ENCODE results near the gene LDHB. TPM values are rescaled to one million over a fixed set of nuclear protein-coding genes. Genes with fewer than 3 reads are reported as not detected.

Gene LDHB
- total RNA-seq = 627 and 636 TPM in 2 replicates
- long read RNA-seq, transcript LDHB-201 (8 exons, 1,303 nt) = major isoform, 3,682 of 3,736 reads
- long read RNA-seq, transcript LDHB-210 (2 exons, 544 nt) = minor isoform, 9 of 3,736 reads
- long read RNA-seq, partial matches to known transcripts = 25 of 3,736 reads
- long read RNA-seq, other reads (novel, unspliced or antisense) = 16 of 3,736 reads

DNA sequence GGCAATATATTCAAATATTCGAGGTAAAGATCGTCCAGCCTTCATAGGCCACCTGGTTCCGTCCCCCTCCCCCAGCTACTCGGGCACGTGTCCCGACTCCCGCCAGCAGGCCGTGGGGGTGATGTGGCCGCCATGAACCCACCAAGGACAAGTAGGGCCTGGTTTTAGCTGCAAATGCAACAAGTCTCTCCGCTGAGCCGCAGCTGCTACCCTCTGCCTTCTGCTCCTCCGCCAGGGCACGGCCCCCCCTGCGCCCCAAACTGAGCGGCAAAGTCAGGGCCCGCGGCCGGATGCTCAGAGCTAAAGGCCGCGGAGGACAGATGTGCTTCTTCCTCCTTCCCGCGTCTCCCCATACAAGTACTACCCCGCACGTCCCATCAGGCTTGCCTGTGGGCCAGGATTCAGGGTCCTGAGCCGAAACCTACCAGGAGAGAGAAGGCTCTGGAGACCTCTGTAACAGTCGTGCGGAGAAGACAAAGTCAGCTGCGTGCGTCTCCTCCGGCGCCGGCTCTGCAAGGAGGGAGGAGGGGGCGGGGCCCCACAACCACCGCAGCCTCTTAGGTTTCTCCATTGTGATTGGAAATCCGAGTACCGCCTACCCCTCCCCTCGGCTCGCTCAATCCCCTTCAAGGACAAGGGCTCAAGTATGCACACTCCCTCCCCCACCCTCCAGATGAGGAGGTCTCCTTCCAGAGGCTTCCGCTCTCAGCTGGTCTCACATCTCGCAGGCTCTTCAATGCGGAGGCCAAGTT, at the start of gene LDHB:
LDHB (minus strand) TSS at position 517 of the 752 bp plus-strand sequence. CDS start 3,171 bp downstream, outside the sequence.
- peaks cover 16% of the 10 kb centered on the region for H3K36me3 Mint-ChIP-seq (ENCODE audit: unreplicated experiment)
- DNase-seq (ENCODE audit: extremely low spot score, unreplicated experiment) = peak; percentile 97
- TF ChIP-seq, protein P1, sequence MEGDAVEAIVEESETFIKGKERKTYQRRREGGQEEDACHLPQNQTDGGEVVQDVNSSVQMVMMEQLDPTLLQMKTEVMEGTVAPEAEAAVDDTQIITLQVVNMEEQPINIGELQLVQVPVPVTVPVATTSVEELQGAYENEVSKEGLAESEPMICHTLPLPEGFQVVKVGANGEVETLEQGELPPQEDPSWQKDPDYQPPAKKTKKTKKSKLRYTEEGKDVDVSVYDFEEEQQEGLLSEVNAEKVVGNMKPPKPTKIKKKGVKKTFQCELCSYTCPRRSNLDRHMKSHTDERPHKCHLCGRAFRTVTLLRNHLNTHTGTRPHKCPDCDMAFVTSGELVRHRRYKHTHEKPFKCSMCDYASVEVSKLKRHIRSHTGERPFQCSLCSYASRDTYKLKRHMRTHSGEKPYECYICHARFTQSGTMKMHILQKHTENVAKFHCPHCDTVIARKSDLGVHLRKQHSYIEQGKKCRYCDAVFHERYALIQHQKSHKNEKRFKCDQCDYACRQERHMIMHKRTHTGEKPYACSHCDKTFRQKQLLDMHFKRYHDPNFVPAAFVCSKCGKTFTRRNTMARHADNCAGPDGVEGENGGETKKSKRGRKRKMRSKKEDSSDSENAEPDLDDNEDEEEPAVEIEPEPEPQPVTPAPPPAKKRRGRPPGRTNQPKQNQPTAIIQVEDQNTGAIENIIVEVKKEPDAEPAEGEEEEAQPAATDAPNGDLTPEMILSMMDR (IDR thresholded peaks at IDR 0.05) = no peak
- peaks cover 11% of the 10 kb centered on the region for H3K27me3 Mint-ChIP-seq (ENCODE audit: unreplicated experiment)
- peak within 1 kb of the TSS; percentile 99 for H3K27ac Mint-ChIP-seq (ENCODE audit: unreplicated experiment)
- no peaks in the 10 kb centered on the region for H3K9me3 Mint-ChIP-seq (ENCODE audit: unreplicated experiment)
- peak within 1 kb of the TSS; percentile 99 for H3K4me3 Mint-ChIP-seq (ENCODE audit: unreplicated experiment)
- H3K4me1 Mint-ChIP-seq (ENCODE audit: unreplicated experiment) = peaks cover 27% of the 10 kb centered on the region

DNA sequence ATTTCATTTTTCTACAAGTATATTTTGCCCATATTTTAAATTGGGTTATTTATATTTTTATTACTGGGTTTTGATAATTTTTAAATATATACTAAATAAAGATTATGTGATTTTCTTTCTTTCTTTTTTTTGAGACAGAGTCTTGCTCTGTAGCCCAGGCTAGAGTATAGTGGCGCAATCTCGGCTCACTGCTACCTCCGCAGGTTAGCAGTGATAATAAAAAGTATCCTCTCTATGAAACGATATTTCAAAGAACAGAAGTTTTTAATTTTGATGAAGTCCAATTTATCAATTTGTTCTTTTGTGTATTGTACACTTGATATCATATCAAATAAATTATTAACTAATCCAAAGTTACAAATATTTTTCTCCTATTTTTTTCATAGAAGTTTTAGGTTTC, 47.2 kb upstream of the LDHB start:
- no peak overlapping the region for H3K4me3 Mint-ChIP-seq (ENCODE audit: unreplicated experiment)
- DNase-seq (ENCODE audit: extremely low spot score, unreplicated experiment) = no peak
- H3K27ac Mint-ChIP-seq (ENCODE audit: unreplicated experiment) = no peak overlapping the region
- TF ChIP-seq, protein P1 (IDR thresholded peaks at IDR 0.05) = no peak
- H3K27me3 Mint-ChIP-seq (ENCODE audit: unreplicated experiment) = peaks cover 19% of the 10 kb centered on the region
- H3K9me3 Mint-ChIP-seq (ENCODE audit: unreplicated experiment) = no peaks in the 10 kb centered on the region
- H3K36me3 Mint-ChIP-seq (ENCODE audit: unreplicated experiment) = no peaks in the 10 kb centered on the region
- H3K4me1 Mint-ChIP-seq (ENCODE audit: unreplicated experiment) = no peaks in the 10 kb centered on the region

DNA sequence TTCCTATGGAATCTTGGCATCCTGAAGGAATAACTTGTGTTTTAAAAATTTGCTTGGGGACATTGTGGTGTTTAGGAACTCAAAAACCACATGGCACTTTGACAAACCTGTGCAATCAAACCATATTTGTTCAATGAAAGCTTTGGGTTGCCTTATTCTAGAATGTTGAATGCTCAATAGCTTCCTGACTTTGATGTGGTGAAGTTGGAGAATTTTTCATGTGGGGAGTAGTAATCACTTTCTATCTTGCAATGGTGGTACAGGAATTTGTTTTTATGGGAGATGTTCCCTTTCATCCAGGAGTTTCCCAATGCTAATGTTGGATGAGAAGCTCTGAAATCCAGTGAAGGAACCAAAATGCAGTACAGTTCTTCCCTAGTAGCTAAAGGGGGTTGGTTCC, 42.2 kb upstream of the LDHB start:
- Mint-ChIP-seq H3K4me1 (ENCODE audit: unreplicated experiment) (peaks cover 37% of the 10 kb centered on the region), H3K4me3 (ENCODE audit: unreplicated experiment) (no peak overlapping the region)
- DNase-seq (ENCODE audit: extremely low spot score, unreplicated experiment) = no peak

DNA sequence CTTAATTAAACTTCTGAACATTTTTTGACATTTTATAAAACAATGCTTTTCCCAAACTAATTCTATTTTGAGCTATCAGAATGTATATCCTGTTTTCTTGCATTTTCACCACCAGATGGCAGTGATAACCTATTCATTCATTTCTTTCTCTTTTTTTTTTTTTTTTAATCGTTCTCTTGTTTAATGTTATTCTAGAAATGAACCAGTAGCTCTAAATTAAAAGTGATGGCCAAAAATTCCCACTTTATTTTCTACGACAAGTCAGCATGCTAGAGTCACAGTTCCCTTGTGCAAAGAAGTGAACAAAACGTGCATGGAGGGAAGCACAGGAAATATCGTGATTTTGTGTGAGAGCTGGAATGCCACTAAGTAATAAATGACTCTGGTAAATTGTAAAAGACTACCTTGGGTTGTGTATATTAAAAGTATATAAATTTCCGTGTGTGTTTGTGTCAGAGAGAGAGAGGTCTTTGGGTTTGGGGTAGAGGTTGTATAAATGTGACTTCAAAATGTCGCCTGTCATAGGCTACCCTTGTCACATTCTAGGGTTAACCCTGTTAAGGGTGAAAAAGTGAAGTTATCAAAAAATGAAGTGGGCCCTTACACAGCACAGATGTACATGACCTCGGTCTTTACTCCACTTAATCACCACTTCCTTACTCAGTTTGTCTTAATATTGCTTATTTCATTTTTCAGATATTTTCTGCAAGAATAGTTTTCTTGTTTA, 40.4 kb upstream of the LDHB start:
- H3K9me3 Mint-ChIP-seq (ENCODE audit: unreplicated experiment) = no peaks in the 10 kb centered on the region
- no peak for DNase-seq (ENCODE audit: extremely low spot score, unreplicated experiment)
- no peaks in the 10 kb centered on the region for H3K36me3 Mint-ChIP-seq (ENCODE audit: unreplicated experiment)
- TF ChIP-seq, protein P1 (IDR thresholded peaks at IDR 0.05) = peak; percentile 69
- H3K27ac Mint-ChIP-seq (ENCODE audit: unreplicated experiment) = no peak overlapping the region
- H3K27me3 Mint-ChIP-seq (ENCODE audit: unreplicated experiment) = peaks cover 6% of the 10 kb centered on the region
- H3K4me3 Mint-ChIP-seq (ENCODE audit: unreplicated experiment) = no peak overlapping the region
- peaks cover 48% of the 10 kb centered on the region for H3K4me1 Mint-ChIP-seq (ENCODE audit: unreplicated experiment)

More for the DNA sequence above, 42.2 kb upstream of the LDHB start:
- Mint-ChIP-seq H3K27ac (ENCODE audit: unreplicated experiment) (no peak overlapping the region), H3K27me3 (ENCODE audit: unreplicated experiment) (peaks cover 6% of the 10 kb centered on the region), H3K36me3 (ENCODE audit: unreplicated experiment) (no peaks in the 10 kb centered on the region), H3K9me3 (ENCODE audit: unreplicated experiment) (no peaks in the 10 kb centered on the region)
- TF ChIP-seq, protein P1 (IDR thresholded peaks at IDR 0.05) = no peak

DNA sequence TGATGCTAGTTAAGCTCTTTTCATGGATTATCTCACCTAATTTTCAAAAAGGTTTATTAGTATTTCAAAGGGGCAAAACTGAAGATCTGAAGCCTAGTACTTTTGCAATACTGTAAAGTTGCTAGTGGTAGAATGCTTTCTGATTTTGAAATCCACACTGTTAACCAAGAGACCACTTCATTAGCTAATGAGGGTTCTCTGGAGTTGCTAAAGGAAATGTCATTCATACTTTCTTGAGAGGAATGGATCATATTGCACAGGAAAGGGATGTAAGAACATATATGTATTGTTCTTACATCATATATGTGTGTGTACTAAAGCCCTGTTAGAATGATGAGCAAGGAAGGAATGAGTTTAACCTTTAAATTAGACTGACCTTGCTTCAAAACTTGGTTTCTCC, 39.0 kb upstream of the LDHB start:
- no peaks in the 10 kb centered on the region for H3K36me3 Mint-ChIP-seq (ENCODE audit: unreplicated experiment)
- peaks cover 2% of the 10 kb centered on the region for H3K27me3 Mint-ChIP-seq (ENCODE audit: unreplicated experiment)
- no peak for DNase-seq (ENCODE audit: extremely low spot score, unreplicated experiment)
- H3K9me3 Mint-ChIP-seq (ENCODE audit: unreplicated experiment) = peaks cover 6% of the 10 kb centered on the region
- peaks cover 48% of the 10 kb centered on the region for H3K4me1 Mint-ChIP-seq (ENCODE audit: unreplicated experiment)
- TF ChIP-seq, protein P1 (IDR thresholded peaks at IDR 0.05) = no peak
- H3K27ac Mint-ChIP-seq (ENCODE audit: unreplicated experiment) = peak overlapping the region; percentile 97
- no peak overlapping the region for H3K4me3 Mint-ChIP-seq (ENCODE audit: unreplicated experiment)

Measured in osteocyte (in vitro differentiated cells).